ENCODE measurements around the gene AGPAT4.

Gene AGPAT4

GRCh38 chr6:161108916-161109315, 164.9 kb downstream of the AGPAT4 start:
- TF ChIP-seq, protein P1, sequence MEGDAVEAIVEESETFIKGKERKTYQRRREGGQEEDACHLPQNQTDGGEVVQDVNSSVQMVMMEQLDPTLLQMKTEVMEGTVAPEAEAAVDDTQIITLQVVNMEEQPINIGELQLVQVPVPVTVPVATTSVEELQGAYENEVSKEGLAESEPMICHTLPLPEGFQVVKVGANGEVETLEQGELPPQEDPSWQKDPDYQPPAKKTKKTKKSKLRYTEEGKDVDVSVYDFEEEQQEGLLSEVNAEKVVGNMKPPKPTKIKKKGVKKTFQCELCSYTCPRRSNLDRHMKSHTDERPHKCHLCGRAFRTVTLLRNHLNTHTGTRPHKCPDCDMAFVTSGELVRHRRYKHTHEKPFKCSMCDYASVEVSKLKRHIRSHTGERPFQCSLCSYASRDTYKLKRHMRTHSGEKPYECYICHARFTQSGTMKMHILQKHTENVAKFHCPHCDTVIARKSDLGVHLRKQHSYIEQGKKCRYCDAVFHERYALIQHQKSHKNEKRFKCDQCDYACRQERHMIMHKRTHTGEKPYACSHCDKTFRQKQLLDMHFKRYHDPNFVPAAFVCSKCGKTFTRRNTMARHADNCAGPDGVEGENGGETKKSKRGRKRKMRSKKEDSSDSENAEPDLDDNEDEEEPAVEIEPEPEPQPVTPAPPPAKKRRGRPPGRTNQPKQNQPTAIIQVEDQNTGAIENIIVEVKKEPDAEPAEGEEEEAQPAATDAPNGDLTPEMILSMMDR (IDR thresholded peaks at IDR 0.05; ENCODE audit: insufficient read depth, missing control alignments): no peak
- DNase-seq (ENCODE audit: insufficient read length, low spot score) (no peak), FAIRE-seq (no peak)

DNA sequence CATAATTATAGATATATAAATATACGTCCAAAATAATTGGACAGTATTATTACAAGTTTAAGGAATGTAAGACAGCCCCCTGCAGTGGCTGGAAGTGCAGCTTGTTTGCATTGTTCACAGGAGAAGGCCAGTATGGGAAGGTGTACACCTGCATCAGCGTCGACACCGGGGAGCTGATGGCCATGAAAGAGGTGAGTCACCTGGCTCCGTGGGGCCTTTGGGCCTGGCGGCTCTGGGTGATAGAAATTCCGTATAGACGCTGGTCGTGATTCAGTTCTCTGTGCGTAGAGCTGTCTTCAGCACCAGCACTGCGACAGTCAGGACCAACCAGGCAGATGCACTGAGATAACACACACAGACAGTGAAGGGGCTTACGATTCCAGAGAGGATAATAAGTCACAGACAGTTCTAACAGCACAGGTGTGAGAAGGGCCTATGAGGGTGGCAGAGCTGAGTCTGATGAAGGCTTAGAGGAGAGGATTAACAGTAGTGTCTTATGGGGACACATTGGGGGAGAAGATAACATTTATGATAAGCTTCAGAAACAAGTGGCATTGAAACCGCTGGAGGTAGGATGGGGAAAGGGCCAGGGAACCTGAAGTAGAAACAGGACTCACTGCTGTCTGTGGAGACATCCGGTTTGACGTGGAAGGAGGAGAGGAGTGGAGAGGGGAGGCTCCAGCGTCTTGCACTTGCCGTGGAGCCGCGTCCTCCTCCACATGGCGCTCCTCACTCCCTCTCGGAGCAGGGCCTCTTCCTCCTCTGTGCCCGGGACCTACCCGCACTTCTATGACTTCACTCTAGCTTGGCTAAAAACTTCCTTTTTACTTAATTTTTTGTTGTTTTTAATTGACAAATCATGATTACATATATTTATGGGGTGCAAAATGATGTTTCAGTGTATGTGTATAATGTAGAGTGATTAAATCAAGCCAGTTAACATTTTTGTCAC, 165.8 kb downstream of the AGPAT4 start:
- FAIRE-seq (peak; percentile 68), DNase-seq (ENCODE audit: insufficient read length, low spot score) (peak; percentile 24)
- TF ChIP-seq, protein P1 (IDR thresholded peaks at IDR 0.05; ENCODE audit: insufficient read depth, missing control alignments): no peak

DNA sequence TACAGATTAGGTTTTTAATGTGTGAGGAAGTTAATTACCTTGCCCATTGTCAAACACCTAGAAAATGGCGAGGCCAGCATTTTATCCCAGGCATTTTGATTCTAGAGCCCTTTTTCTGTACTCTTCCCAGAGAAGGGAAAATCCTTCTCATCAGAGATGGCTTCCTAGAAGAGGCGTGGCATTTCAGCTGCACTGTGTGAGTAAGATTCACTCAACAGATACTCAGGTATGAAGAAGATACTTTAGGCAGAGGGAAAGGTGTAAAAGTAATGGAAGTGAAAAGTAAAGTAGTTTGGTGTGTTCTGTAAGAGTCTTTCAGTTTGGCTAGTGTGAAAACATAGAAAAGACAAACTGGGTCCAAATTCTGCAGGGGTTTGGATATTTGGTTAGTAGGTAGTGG, 168.5 kb downstream of the AGPAT4 start:
- TF ChIP-seq, protein P1 (IDR thresholded peaks at IDR 0.05; ENCODE audit: insufficient read depth, missing control alignments): no peak
- no peak for FAIRE-seq
- no peak for DNase-seq (ENCODE audit: insufficient read length, low spot score)

- DNase-seq (ENCODE audit: insufficient read length, low spot score) (no peak), FAIRE-seq (no peak)
- TF ChIP-seq, protein P1 (IDR thresholded peaks at IDR 0.05; ENCODE audit: insufficient read depth, missing control alignments): no peak
These were observed 168.9 kb downstream of the AGPAT4 start for GRCh38 chr6:161104966-161105365.

DNA sequence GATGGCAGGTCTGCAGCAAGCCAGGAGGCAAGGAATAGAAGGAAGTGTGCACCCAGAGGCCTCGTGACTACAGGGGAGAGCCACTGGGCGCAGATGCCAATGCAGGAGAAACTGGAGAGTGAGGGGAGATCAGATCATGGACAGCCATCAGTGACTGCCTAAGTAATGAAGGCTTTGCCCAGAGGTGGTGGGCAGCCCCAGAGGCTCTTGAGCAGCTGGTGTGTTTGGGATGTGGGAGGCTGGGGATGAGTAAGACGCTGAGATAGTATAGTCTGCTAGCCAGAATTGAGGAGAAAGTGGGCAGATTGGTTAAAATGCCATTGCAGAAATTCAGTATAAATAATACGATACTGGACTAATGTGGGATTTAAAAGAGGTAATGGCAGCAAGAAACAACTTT, 170.4 kb downstream of the AGPAT4 start:
- DNase-seq (ENCODE audit: insufficient read length, low spot score): no peak
- TF ChIP-seq, protein P1 (IDR thresholded peaks at IDR 0.05; ENCODE audit: insufficient read depth, missing control alignments): no peak
- FAIRE-seq: no peak

DNA sequence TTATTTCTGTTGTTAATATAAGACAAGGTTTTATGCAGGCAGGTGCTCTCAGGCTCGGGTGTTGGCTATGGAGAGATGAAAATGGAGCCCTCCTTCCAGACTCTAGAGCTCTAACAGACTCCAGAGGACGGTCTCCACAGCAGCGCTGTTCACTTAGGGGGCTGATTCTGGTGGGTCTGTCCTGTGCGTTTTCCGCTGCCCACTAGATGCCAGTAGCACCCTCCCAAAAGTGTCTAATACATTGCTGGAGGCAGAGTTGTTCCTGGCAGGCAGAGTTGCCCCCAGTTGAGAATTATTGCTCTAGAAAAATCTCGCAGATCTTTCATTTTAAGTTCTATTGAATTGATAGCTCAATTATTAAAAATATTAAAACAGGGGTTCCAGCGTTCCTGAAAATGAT, 172.3 kb downstream of the AGPAT4 start:
- no peak for FAIRE-seq
- DNase-seq (ENCODE audit: insufficient read length, low spot score): no peak
- TF ChIP-seq, protein P1 (IDR thresholded peaks at IDR 0.05; ENCODE audit: insufficient read depth, missing control alignments): peak; percentile 40

- FAIRE-seq (no peak), DNase-seq (ENCODE audit: insufficient read length, low spot score) (no peak)
- TF ChIP-seq, protein P1 (IDR thresholded peaks at IDR 0.05; ENCODE audit: insufficient read depth, missing control alignments): no peak
These were observed 173.8 kb downstream of the AGPAT4 start for GRCh38 chr6:161100072-161100471.
